Neuronal stem cell (in vitro differentiated cells): ENCODE data around the gene TAB2.
A peak's percentile ranks its signal among the peaks of the same experiment; 100 is the strongest.
"Not testable (repeated sequence)": the region's sequence is repeated elsewhere in the genome, so short reads cannot be mapped to it uniquely, and the experiment has no call there.

ENCODE experiments used
- DNase-seq: peaks from one replicate; pipeline ENCODE4 v3.0.0-alpha.2; 2013; ENCODE audit warnings: low spot score
- H2AFZ ChIP-seq: one replicate; pipeline ENCODE4 v1.6.1; 2013; ENCODE audit warnings: mild to moderate bottlenecking, low read length, inconsistent platforms
- H2AK5ac ChIP-seq: 2 replicates; pipeline ENCODE4 v1.6.1; 2013; ENCODE audit warnings: low read depth, mild to moderate bottlenecking, inconsistent platforms, low read length, moderate library complexity, mixed read lengths
- H2BK120ac ChIP-seq: 2 replicates; pipeline ENCODE4 v1.6.1; 2013; ENCODE audit warnings: low read depth, mild to moderate bottlenecking, inconsistent platforms, low read length, moderate library complexity, mixed read lengths
- H2BK12ac ChIP-seq: one replicate; pipeline ENCODE4 v1.6.1; 2013; ENCODE audit warnings: low read length, inconsistent platforms
- H2BK15ac ChIP-seq: 2 replicates; pipeline ENCODE4 v1.6.1; 2013; ENCODE audit warnings: mild to moderate bottlenecking, low read length, inconsistent platforms, mixed read lengths
- H2BK5ac ChIP-seq: one replicate; pipeline ENCODE4 v1.6.1; 2013; ENCODE audit warnings: inconsistent platforms, mild to moderate bottlenecking, low read length, moderate library complexity
- H3K14ac ChIP-seq: one replicate; pipeline ENCODE4 v1.6.1; 2013; ENCODE audit warnings: low read length, inconsistent platforms
- H3K18ac ChIP-seq: 2 replicates; pipeline ENCODE4 v1.6.1; 2013; ENCODE audit warnings: low read length, inconsistent platforms
- H3K23ac ChIP-seq: 2 replicates; pipeline ENCODE4 v1.6.1; 2013; ENCODE audit warnings: low read depth, mild to moderate bottlenecking, mixed read lengths, low read length, inconsistent platforms; ENCODE audit not compliant: poor library complexity
- H3K27ac ChIP-seq: replicated peaks from 3 replicates; pipeline ENCODE4 v1.5.1; 2013; ENCODE audit warnings: low read length, inconsistent platforms
- H3K27me3 ChIP-seq, 3 experiments: 2 replicates each; pipeline ENCODE4 v1.6.1; 2013; ENCODE audit warnings: low read length in 3 of 3, mild to moderate bottlenecking in 2 of 3, inconsistent platforms in 1 of 3, low read depth in 1 of 3, mixed read lengths in 1 of 3, moderate library complexity in 1 of 3; ENCODE audit not compliant: control insufficient read depth in 3 of 3, insufficient read depth in 3 of 3
- H3K36me3 ChIP-seq, 2 donors: replicated peaks in 1 of 2; 2 replicates each; pipeline ENCODE4 v1.6.1; 2013; ENCODE audit warnings: low read length in 2 of 2; ENCODE audit not compliant: control insufficient read depth in 2 of 2, insufficient read depth in 2 of 2
- H3K4ac ChIP-seq: 2 replicates; pipeline ENCODE4 v1.6.1; 2013; ENCODE audit warnings: inconsistent platforms, mild to moderate bottlenecking, low read length, moderate library complexity
- H3K4me1 ChIP-seq, 2 donors: 1 replicate in 1 of 2; 2 replicates in 1 of 2; pipeline ENCODE4 v1.6.1; 2013; ENCODE audit warnings: low read length in 2 of 2, low read depth in 1 of 2; ENCODE audit not compliant: control insufficient read depth in 2 of 2, insufficient read depth in 1 of 2
- H3K4me2 ChIP-seq: one replicate; pipeline ENCODE4 v1.6.1; 2013; ENCODE audit warnings: mild to moderate bottlenecking, low read length, inconsistent platforms; ENCODE audit not compliant: insufficient read depth, poor library complexity, severe bottlenecking
- H3K4me3 ChIP-seq, 2 donors: 2 replicates each; pipeline ENCODE4 v1.5.1; 2013; ENCODE audit warnings: low read length in 2 of 2, mild to moderate bottlenecking in 2 of 2, inconsistent platforms in 1 of 2, moderate library complexity in 1 of 2
- H3K79me1 ChIP-seq: one replicate; pipeline ENCODE4 v1.6.1; 2013; ENCODE audit warnings: low read depth, mild to moderate bottlenecking, inconsistent platforms, low read length, moderate library complexity
- H3K9ac ChIP-seq: one replicate; pipeline ENCODE4 v1.6.1; 2013; ENCODE audit warnings: mild to moderate bottlenecking, low read depth, low read length, inconsistent platforms; ENCODE audit not compliant: poor library complexity
- H3K9me3 ChIP-seq, 2 donors: replicated peaks in 1 of 2; 2 replicates each; pipeline versions ENCODE3 to v1.6.1; 2013; ENCODE audit warnings: low read length in 2 of 2, mild to moderate bottlenecking in 2 of 2, inconsistent platforms in 1 of 2, low read depth in 1 of 2, mixed read lengths in 1 of 2, moderate library complexity in 1 of 2; ENCODE audit not compliant: control insufficient read depth in 2 of 2, insufficient read depth in 1 of 2
- H4K8ac ChIP-seq: one replicate; pipeline ENCODE4 v1.6.1; 2013; ENCODE audit warnings: low read depth, mild to moderate bottlenecking, inconsistent platforms, low read length, moderate library complexity
- H4K91ac ChIP-seq: one replicate; pipeline ENCODE4 v1.6.1; 2013; ENCODE audit warnings: low read length, low read depth, mild to moderate bottlenecking, inconsistent platforms; ENCODE audit not compliant: poor library complexity
- WGBS, 2 donors: extraction: QIAGEN DNeasy Blood & Tissue Kit; methylation state at CpG; one replicate each; pipeline ENCODE4 v1.1.7; 2013; ENCODE audit warnings: missing lambda C conversion rate in 2 of 2, mixed read lengths in 1 of 2; ENCODE audit not compliant: insufficient read length in 2 of 2, insufficient replicate concordance in 1 of 2; ENCODE audit errors: extremely low coverage in 2 of 2; 5-methylcytosine and 5-hydroxymethylcytosine counted together

Gene TAB2

DNA sequence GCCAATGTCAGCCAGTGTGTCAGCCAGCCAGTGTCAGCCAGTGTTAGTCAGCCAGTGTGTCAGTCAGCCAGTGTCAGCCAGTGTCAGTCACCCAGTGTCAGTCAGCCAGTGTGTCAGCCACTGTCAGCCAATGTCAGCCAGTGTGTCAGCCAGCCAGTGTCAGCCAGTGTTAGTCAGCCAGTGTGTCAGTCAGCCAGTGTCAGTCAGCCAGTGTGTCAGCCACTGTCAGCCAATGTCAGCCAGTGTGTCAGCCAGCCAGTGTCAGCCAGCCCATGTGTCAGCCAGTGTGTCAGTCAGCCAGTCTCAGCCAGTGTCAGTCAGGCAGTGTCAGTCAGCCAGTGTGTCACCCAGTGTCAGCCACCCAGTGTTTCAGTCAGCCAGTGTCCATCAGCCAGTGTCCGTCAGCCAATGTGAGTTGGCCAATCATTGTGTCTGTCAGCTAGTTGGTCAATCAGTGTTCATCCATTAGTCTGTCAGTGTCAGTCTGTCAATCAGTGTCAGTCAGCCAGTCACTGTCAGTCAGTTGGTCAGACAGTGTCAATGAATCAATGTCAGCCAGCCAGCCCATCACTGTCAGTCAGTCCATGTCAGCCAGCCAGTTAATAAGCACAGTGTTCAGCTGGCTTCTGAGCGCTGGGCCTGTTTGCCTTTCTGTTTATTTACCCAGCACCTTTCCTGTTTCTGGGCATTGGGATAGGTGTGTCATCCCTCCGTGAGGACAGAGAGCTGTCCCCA lies 127.0 kb downstream of the TAB2 start:
- not testable (repeated sequence) for H3K9me3 ChIP-seq, H3K27ac ChIP-seq, H2AFZ ChIP-seq, H2BK12ac ChIP-seq, H3K4ac ChIP-seq, H2AK5ac ChIP-seq, H3K27me3 ChIP-seq, H3K9ac ChIP-seq, H3K36me3 ChIP-seq, H3K4me1 ChIP-seq, H3K14ac ChIP-seq, H3K79me1 ChIP-seq, H2BK5ac ChIP-seq, DNase-seq, H4K91ac ChIP-seq, H2BK120ac ChIP-seq, H3K4me2 ChIP-seq, H2BK15ac ChIP-seq
- Histone ChIP-seq H3K4me3 (peak overlapping the region in 1 of 2 donors; percentile 65), H4K8ac (peak overlapping the region; percentile 54), H3K18ac (peak overlapping the region; percentile 15), H3K23ac (peak overlapping the region; percentile 44)
- no CpG with 5 or more reads among the region's 3 CpGs for WGBS, 2 donors

DNA sequence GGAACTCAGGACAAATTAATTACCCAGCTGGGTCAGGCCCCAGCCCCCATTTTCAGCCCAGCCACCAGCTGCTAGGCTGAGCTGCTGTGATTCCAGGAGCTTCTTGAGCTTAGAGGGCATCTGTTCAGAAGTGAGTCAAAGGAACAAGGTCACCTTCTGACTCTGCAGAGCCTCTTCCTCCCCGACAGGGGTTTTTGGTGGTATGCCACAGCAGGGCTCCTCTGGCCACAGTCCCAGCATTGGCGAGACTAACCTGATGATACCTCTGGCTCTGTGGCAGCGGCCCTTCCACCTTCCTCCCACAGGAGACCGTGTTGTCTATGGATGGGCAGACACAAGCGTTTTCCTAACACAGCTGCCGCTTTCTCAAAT lies 127.6 kb downstream of the TAB2 start:
- no peak overlapping the region for H2BK120ac ChIP-seq
- H3K4me2 ChIP-seq, result no peak overlapping the region
- no peak overlapping the region for H3K18ac ChIP-seq
- no peak overlapping the region for H3K9ac ChIP-seq
- peaks cover 0 to 4% of the 10 kb centered on the region in 2 donors for H3K9me3 ChIP-seq
- H3K14ac ChIP-seq, result no peak overlapping the region
- H4K8ac ChIP-seq, result no peak overlapping the region
- H3K36me3 ChIP-seq, result no peaks in the 10 kb centered on the region
- no peak overlapping the region for H4K91ac ChIP-seq
- H3K4ac ChIP-seq, result no peak overlapping the region
- no peak overlapping the region for H2BK15ac ChIP-seq
- no peak overlapping the region for H3K23ac ChIP-seq
- H2AK5ac ChIP-seq, result no peak overlapping the region
- no peak for DNase-seq
- peaks cover 0 to 13% (median 5%) of the 10 kb centered on the region in 3 experiments for H3K27me3 ChIP-seq
- no peak overlapping the region for H3K27ac ChIP-seq
- WGBS, 2 donors, result no CpG with 5 or more reads among the region's 6 CpGs
- H3K4me1 ChIP-seq, result peaks cover 0 to 3% of the 10 kb centered on the region in 2 donors
- no peak overlapping the region for H2BK5ac ChIP-seq
- no peak overlapping the region for H2BK12ac ChIP-seq
- no peak overlapping the region for H2AFZ ChIP-seq
- H3K4me3 ChIP-seq, result no peak overlapping the region
- no peaks in the 10 kb centered on the region for H3K79me1 ChIP-seq

DNA sequence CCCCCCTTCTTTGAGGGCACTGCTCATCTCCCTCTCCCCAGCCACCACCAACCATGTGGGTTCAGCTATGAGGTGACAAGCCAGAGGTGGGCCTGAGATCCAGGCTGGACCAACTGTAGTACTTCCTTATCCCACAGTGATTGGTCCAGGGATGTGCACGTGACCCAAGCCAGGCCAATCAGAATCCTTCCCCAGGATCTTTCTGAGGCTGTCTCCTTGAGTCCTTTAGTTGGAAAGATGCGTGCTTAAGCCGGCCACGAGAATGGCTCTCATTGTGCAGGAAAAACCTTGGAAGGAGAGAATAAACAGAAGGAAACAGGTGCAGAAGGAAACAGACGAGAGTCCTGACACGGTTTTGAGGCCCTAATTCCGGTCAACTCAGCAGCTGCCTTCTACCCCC lies 128.1 kb downstream of the TAB2 start:
- Histone ChIP-seq H2BK120ac (no peak overlapping the region), H3K4me3 (no peak overlapping the region), H3K14ac (no peak overlapping the region), H3K18ac (no peak overlapping the region), H3K9me3 (peaks cover 0 to 4% of the 10 kb centered on the region in 2 donors), H2BK5ac (no peak overlapping the region), H2AFZ (no peak overlapping the region), H3K79me1 (no peaks in the 10 kb centered on the region), H2BK15ac (no peak overlapping the region), H2AK5ac (no peak overlapping the region), H3K23ac (no peak overlapping the region), H3K4ac (no peak overlapping the region), H3K4me1 (peaks cover 0 to 2% of the 10 kb centered on the region in 2 donors), H3K36me3 (no peaks in the 10 kb centered on the region), H2BK12ac (no peak overlapping the region), H3K27me3 (peaks cover 3 to 18% (median 10%) of the 10 kb centered on the region in 3 experiments), H4K8ac (no peak overlapping the region), H3K9ac (no peak overlapping the region), H4K91ac (no peak overlapping the region), H3K27ac (no peak overlapping the region), H3K4me2 (no peak overlapping the region)
- no peak for DNase-seq
- WGBS, 2 donors, result no CpG with 5 or more reads among the region's 7 CpGs

DNA sequence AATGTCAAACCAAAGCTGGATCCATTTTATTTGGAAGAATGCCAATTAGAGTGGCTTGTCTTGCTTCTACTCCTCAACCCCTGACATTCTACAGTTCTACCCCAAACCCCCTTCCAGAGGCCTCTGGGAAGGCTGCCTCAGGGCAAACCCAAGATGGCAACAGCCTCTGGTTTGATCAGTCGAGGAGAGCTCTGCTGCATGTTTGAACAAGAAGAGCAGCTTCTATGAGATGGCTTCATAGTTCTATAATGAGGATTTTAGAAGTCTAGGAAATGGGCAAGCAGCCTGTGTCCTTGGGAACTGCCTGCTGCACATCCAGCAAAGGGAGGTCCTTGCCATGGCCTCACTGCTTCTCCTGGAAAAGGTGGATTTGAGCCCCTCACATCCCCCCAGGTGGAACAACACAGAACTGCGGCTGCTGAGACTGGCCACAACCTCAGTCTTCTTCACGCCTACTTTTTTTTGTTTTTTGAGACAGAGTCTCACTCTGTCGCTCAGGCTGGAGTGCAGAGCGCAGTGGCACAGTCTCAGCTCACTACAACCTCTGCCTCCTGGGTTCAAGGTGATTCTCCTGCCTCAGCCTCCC lies 129.4 kb downstream of the TAB2 start:
- Histone ChIP-seq H4K91ac (no peak overlapping the region), H3K79me1 (no peaks in the 10 kb centered on the region), H3K9me3 (peaks cover 0 to 4% of the 10 kb centered on the region in 2 donors), H3K18ac (no peak overlapping the region), H3K4ac (no peak overlapping the region), H2AK5ac (no peak overlapping the region), H3K4me2 (no peak overlapping the region), H3K4me3 (no peak overlapping the region), H4K8ac (no peak overlapping the region), H2BK5ac (no peak overlapping the region), H2BK15ac (no peak overlapping the region), H3K23ac (no peak overlapping the region), H3K27ac (no peak overlapping the region), H3K4me1 (no peaks in the 10 kb centered on the region), H3K9ac (no peak overlapping the region), H3K27me3 (peaks cover 15 to 28% (median 23%) of the 10 kb centered on the region in 3 experiments), H3K14ac (no peak overlapping the region), H2AFZ (no peak overlapping the region), H2BK120ac (no peak overlapping the region), H2BK12ac (no peak overlapping the region), H3K36me3 (no peaks in the 10 kb centered on the region)
- DNase-seq, result no peak
- WGBS, 2 donors, result no CpG with 5 or more reads among the region's 5 CpGs
